SK-N-SH (cell line): ENCODE results near the gene NID1.

ENCODE experiments used
- CHD2 ChIP-seq: fragments of 150-350 bp; IDR thresholded peaks from 2 replicates; pipeline ENCODE4 v1.6.1; 2018; ENCODE audit warnings: low read length; ENCODE audit not compliant: partially characterized antibody
- POLR2AphosphoS5 ChIP-seq: IDR thresholded peaks from 2 replicates; pipeline ENCODE4 v1.6.1; 2012; ENCODE audit warnings: low read depth, low read length
- SIN3A ChIP-seq: IDR thresholded peaks from 2 replicates; pipeline ENCODE4 v1.6.1; 2012; ENCODE audit warnings: low read depth, mild to moderate bottlenecking, low read length, moderate library complexity, borderline replicate concordance

- TF ChIP-seq SIN3A (no peak), POLR2AphosphoS5 (no peak), CHD2 (no peak)
Observed at GRCh38 chr1:235986869-235987268, 78.0 kb downstream of the NID1 start.
